ENCODE data around the gene OSBPL1A. TPM values are rescaled to one million over a fixed set of nuclear protein-coding genes. Genes with fewer than 3 reads are reported as not detected.

OSBPL1A gene
- total RNA-seq, 4 donors from 2014 or later = 10.0 to 30.9 (median 15.1) TPM

DNA sequence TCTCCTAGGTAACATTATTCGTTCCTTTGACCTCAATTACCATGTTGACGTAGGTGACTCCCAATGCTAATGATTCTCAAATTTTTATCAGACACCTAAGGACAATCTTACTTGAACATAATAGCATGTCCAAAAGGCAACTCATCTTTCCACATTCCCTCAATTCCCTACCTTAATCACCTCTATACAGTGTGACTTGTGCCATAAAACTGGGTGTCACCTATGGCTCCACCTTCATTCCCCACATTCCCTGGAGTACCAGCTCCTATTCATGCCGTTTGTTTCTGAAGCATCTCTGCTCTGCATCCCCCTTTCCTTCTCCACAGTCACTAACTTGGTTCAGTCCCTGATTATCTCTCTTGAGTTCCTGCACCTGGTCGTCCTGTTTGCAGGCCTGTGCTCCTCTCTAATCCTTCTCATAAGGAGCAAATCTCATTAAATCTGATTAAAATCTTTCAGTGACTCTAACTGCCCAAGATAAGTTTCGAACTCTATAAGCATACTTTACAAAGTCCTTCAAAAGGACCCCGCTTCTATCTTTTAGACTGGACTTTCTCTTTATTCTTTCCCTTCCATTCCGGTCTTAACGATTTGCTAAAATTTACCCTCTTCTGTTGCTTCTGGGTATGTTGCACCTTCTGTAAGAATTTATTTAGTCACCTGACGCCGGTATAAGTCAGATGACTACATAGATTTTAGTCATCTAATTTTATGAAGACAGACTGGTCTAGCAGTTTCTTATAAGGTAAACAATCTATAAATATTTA lies 128.7 kb downstream of the OSBPL1A start:
- H3K4me1 ChIP-seq = peaks cover 0 to 46% (median 0%) of the 10 kb centered on the region in 3 donors
- 79 to 83% methylated on average over 10 of the region's 10 CpGs for WGBS, 2 donors
- DNase-seq = no peak

DNA sequence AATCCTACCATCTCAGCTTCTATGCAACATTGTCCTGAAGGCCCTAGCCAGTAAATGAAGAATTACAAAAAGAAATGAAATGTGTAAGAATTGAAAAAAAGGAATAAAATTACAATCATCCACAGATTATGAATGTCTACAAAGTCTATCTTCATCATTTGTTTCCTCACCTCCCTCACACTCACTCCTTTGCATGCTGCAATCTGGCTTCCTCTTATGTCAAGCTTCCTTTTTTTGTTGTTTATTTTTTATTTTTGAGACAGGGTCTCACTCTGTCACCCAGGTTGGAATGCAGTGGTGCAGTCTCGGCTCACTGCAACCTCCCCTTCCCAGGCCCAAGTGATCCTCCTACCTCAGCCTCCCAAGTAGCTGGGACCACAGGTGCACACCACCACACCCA lies 129.7 kb downstream of the OSBPL1A start:
- 85 to 91% methylated on average over 1 of the region's 1 CpG for WGBS, 2 donors
- intact Hi-C loops (cut with DNase I) = no loop called here
- no peak overlapping the region for H3K27ac ChIP-seq
- H3K4me1 ChIP-seq = peaks cover 0 to 37% (median 0%) of the 10 kb centered on the region in 3 donors
- DNase-seq = no peak
- H3K27me3 ChIP-seq = no peaks in the 10 kb centered on the region
- TF ChIP-seq POLR2A (IDR thresholded peaks at IDR 0.05) = no peak
- TF ChIP-seq, protein P1, sequence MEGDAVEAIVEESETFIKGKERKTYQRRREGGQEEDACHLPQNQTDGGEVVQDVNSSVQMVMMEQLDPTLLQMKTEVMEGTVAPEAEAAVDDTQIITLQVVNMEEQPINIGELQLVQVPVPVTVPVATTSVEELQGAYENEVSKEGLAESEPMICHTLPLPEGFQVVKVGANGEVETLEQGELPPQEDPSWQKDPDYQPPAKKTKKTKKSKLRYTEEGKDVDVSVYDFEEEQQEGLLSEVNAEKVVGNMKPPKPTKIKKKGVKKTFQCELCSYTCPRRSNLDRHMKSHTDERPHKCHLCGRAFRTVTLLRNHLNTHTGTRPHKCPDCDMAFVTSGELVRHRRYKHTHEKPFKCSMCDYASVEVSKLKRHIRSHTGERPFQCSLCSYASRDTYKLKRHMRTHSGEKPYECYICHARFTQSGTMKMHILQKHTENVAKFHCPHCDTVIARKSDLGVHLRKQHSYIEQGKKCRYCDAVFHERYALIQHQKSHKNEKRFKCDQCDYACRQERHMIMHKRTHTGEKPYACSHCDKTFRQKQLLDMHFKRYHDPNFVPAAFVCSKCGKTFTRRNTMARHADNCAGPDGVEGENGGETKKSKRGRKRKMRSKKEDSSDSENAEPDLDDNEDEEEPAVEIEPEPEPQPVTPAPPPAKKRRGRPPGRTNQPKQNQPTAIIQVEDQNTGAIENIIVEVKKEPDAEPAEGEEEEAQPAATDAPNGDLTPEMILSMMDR (IDR thresholded peaks at IDR 0.05) = no peak
- H3K9me3 ChIP-seq = no peaks in the 10 kb centered on the region
- H3K36me3 ChIP-seq = no peaks in the 10 kb centered on the region
- H3K4me3 ChIP-seq = no peak overlapping the region

More for the DNA sequence above, 128.7 kb downstream of the OSBPL1A start:
- Histone ChIP-seq H3K4me3 (no peak overlapping the region), H3K27me3 (no peaks in the 10 kb centered on the region), H3K9me3 (no peaks in the 10 kb centered on the region), H3K27ac (no peak overlapping the region), H3K36me3 (no peaks in the 10 kb centered on the region)
- intact Hi-C loops (cut with DNase I) = no loop called here
- TF ChIP-seq POLR2A (IDR thresholded peaks at IDR 0.05) = no peak
- TF ChIP-seq, protein P1 (IDR thresholded peaks at IDR 0.05) = no peak

DNA sequence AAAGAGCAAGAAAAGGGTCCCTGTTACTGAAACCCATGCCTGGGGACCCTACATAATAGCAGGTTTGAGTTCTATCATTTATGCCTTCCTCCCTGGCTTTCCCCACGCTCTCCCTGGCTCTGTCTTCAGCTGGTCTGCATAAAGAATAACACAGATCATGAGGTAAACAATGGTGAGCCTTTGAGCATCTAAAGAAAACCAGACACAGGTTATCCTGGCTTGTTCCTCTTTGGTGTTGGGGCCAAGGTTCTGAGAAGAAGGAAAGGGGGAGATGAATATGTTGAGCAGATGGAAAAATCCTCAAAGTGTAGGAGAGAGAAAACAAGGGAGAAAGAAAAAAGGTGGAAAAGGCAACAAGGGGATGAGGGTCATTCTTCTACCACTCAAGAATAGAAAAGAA lies 131.5 kb downstream of the OSBPL1A start:
- H3K27ac ChIP-seq = no peak overlapping the region
- H3K4me1 ChIP-seq = peaks cover 0 to 41% (median 0%) of the 10 kb centered on the region in 3 donors
- no peaks in the 10 kb centered on the region for H3K36me3 ChIP-seq
- no peak overlapping the region for H3K4me3 ChIP-seq
- DNase-seq = no peak
- TF ChIP-seq, protein P1 (IDR thresholded peaks at IDR 0.05) = no peak
- no peak for TF ChIP-seq POLR2A (IDR thresholded peaks at IDR 0.05)
- no peaks in the 10 kb centered on the region for H3K27me3 ChIP-seq
- 62 to 86% methylated on average over 1 of the region's 1 CpG for WGBS, 2 donors
- intact Hi-C loops (cut with DNase I) = no loop called here
- H3K9me3 ChIP-seq = no peaks in the 10 kb centered on the region

DNA sequence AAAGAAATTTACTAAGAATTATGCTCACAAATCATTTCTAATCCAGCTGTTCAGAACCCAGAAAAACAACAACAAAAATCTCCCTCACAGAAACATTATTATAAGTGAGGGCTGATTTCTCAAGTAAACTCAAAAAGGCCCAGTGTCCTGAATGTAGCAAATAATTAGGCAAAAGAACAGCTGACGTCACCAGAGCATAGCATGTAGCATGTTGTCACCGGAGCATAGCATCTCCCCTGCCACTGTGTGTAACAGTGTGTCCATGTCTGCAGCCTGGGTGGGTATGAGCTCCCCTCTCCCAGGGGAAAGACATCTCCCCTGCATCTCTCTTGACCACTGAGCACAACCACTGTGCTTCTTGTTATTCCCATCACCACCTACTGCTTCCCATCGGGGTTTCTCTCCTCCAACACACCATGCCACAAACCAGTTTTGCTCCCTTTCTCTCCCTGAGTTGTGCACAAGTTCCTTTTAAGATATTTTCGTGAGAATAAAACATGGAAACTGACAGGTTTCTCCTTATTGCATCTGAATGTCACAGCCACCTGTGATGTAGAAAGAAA lies 132.0 kb downstream of the OSBPL1A start:
- intact Hi-C loops (cut with DNase I) = no loop called here
- Histone ChIP-seq H3K27ac (no peak overlapping the region), H3K4me1 (peaks cover 0 to 36% (median 0%) of the 10 kb centered on the region in 3 donors), H3K36me3 (no peaks in the 10 kb centered on the region), H3K27me3 (no peaks in the 10 kb centered on the region), H3K4me3 (no peak overlapping the region), H3K9me3 (no peaks in the 10 kb centered on the region)
- DNase-seq = no peak
- WGBS, 2 donors = 78 to 80% methylated on average over 4 of the region's 4 CpGs
- no peak for TF ChIP-seq POLR2A (IDR thresholded peaks at IDR 0.05)
- TF ChIP-seq, protein P1 (IDR thresholded peaks at IDR 0.05) = no peak

DNA sequence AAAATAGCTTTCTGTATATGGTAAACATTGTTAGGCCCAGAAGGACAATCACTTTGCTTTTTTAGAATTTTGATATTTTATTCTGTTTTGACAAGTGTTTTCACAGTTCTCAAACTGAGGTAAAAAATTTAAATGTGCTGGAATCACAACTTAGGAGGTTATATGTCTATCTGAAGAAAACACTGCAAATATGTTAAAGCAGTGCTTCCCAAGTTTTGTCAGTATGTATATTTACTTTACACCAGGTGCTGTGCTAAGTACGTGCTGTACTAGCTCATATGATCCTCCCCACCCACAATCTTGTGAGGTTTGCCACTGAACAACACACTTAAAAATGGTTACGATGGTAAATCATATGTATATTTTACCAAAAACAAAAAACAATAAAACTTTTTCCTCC lies 134.6 kb downstream of the OSBPL1A start:
- Histone ChIP-seq H3K4me1 (peaks cover 0 to 18% (median 0%) of the 10 kb centered on the region in 3 donors), H3K9me3 (no peaks in the 10 kb centered on the region), H3K27me3 (no peaks in the 10 kb centered on the region), H3K36me3 (no peaks in the 10 kb centered on the region), H3K27ac (no peak overlapping the region), H3K4me3 (no peak overlapping the region)
- intact Hi-C loops (cut with DNase I) = no loop called here
- TF ChIP-seq, protein P1 (IDR thresholded peaks at IDR 0.05) = no peak
- no peak for TF ChIP-seq POLR2A (IDR thresholded peaks at IDR 0.05)
- DNase-seq = no peak
- WGBS, 2 donors = 68 to 95% methylated on average over 2 of the region's 2 CpGs

Measured in esophagus squamous epithelium (tissue), 5 donors.